SK-N-MC (cell line): ENCODE measurements around the gene TBC1D26.

ENCODE experiments used
- EZH2 ChIP-seq: fragments of 200-600 bp; sonication (generic); IDR thresholded peaks from one replicate; pipeline ENCODE4 v1.6.1; 2017; ENCODE audit warnings: antibody characterized with exemption
- FOXP2 ChIP-seq: optimal IDR thresholded peaks from 2 replicates; pipeline ENCODE3; 2011; ENCODE audit warnings: mild to moderate bottlenecking, moderate library complexity; ENCODE audit not compliant: insufficient read depth; ENCODE audit errors: extremely low read length, control extremely low read depth
- POLR2AphosphoS5 ChIP-seq: IDR thresholded peaks from 2 replicates; pipeline ENCODE4 v1.6.1; 2012; ENCODE audit warnings: mild to moderate bottlenecking, low read depth, low read length, borderline replicate concordance

- TF ChIP-seq POLR2AphosphoS5 (no peak), EZH2 (no peak), FOXP2 (no peak)
These were observed 12.8 kb downstream of the TBC1D26 start for GRCh38 chr17:15744885-15745284.
